DOHH2 (cell line): ENCODE results near the gene KCTD3.

Experiments used
- H3F3A ChIP-seq: fragments of 200-600 bp; sonication (generic), shearing (Covaris generic); 2 replicates; pipeline ENCODE4 v1.6.0; 2016; ENCODE audit warnings: antibody characterized with exemption, mild to moderate bottlenecking; ENCODE audit not compliant: control insufficient read depth, insufficient read depth
- H3K27ac ChIP-seq: fragments of 200-600 bp; sonication (generic); 2 replicates; pipeline ENCODE4 v1.5.1; 2014; ENCODE audit warnings: low read depth, mild to moderate bottlenecking, low read length, moderate library complexity
- H3K27me3 ChIP-seq: fragments of 200-600 bp; sonication (generic); 2 replicates; pipeline ENCODE4 v1.6.1; 2014; ENCODE audit warnings: mild to moderate bottlenecking, low read length, mixed read lengths; ENCODE audit not compliant: control insufficient read depth
- H3K36me3 ChIP-seq: fragments of 200-600 bp; sonication (generic); 2 replicates; pipeline ENCODE4 v1.6.1; 2014; ENCODE audit warnings: mild to moderate bottlenecking, low read length, moderate library complexity, mixed read lengths; ENCODE audit not compliant: control insufficient read depth
- H3K4me1 ChIP-seq: fragments of 200-600 bp; sonication (generic); 2 replicates; pipeline ENCODE4 v1.6.1; 2014; ENCODE audit warnings: mild to moderate bottlenecking, low read length, mixed read lengths; ENCODE audit not compliant: control insufficient read depth
- H3K4me2 ChIP-seq: fragments of 200-600 bp; sonication (generic); 2 replicates; pipeline ENCODE4 v1.6.0; 2014; ENCODE audit warnings: mild to moderate bottlenecking, low read length, moderate library complexity
- H3K4me3 ChIP-seq: fragments of 200-600 bp; sonication (generic); 2 replicates; pipeline ENCODE4 v1.5.1; 2014; ENCODE audit warnings: mild to moderate bottlenecking, low read length, mixed read lengths
- H3K79me2 ChIP-seq: fragments of 200-600 bp; sonication (generic); 2 replicates; pipeline ENCODE4 v1.6.1; 2014; ENCODE audit warnings: mild to moderate bottlenecking, low read length, mixed read lengths; ENCODE audit not compliant: control insufficient read depth
- H3K9me2 ChIP-seq: fragments of 200-600 bp; sonication (generic); replicated peaks from 2 replicates; pipeline ENCODE4 v1.6.1; 2014; ENCODE audit warnings: mild to moderate bottlenecking, low read length, mixed read lengths; ENCODE audit not compliant: control insufficient read depth
- H3K9me3 ChIP-seq: fragments of 200-600 bp; sonication (generic); 2 replicates; pipeline ENCODE4 v1.6.1; 2014; ENCODE audit warnings: antibody characterized with exemption, low read length, mixed read lengths; ENCODE audit not compliant: control insufficient read depth, insufficient read depth
- H4K20me1 ChIP-seq: fragments of 200-600 bp; sonication (generic); 2 replicates; pipeline ENCODE4 v1.6.0; 2014; ENCODE audit warnings: low read depth, mild to moderate bottlenecking, antibody characterized with exemption, low read length, moderate library complexity; ENCODE audit not compliant: control insufficient read depth, insufficient read depth
- CTCF ChIP-seq: fragments of 200-600 bp; sonication (generic); IDR thresholded peaks from one replicate; pipeline ENCODE4 v1.5.1; 2014; ENCODE audit warnings: antibody characterized with exemption, mild to moderate bottlenecking, low read depth, low read length; ENCODE audit not compliant: poor library complexity, severe bottlenecking
- EZH2phosphoT487 ChIP-seq: fragments of 200-600 bp; sonication (generic); IDR thresholded peaks from 2 replicates; pipeline ENCODE4 v1.6.1; 2017; ENCODE audit warnings: borderline replicate concordance, mild to moderate bottlenecking, antibody characterized with exemption, low read length, moderate library complexity, mixed read lengths

Gene KCTD3

GRCh38 chr1:215544566-215544965, 22.5 kb upstream of the KCTD3 start:
- H4K20me1 ChIP-seq, result no peaks in the 10 kb centered on the region
- no peaks in the 10 kb centered on the region for H3K79me2 ChIP-seq
- H3K9me2 ChIP-seq, result no peaks in the 10 kb centered on the region
- H3K4me3 ChIP-seq, result no peak overlapping the region
- 0 out of 2 replicates have a peak, but pooled peaks cover 5% of the 10 kb centered on the region for H3K9me3 ChIP-seq
- no peak for TF ChIP-seq EZH2phosphoT487
- no peaks in the 10 kb centered on the region; the same call in 1 of the 2 replicates for H3K27me3 ChIP-seq
- no peak overlapping the region for H3K4me2 ChIP-seq
- H3K27ac ChIP-seq, result no peak overlapping the region
- no peaks in the 10 kb centered on the region for H3F3A ChIP-seq
- no peaks in the 10 kb centered on the region for H3K36me3 ChIP-seq
- no peaks in the 10 kb centered on the region for H3K4me1 ChIP-seq

- no peaks in the 10 kb centered on the region for H3K9me2 ChIP-seq
- H3F3A ChIP-seq, result no peaks in the 10 kb centered on the region
- 0 out of 2 replicates have a peak, but pooled peaks cover 5% of the 10 kb centered on the region for H3K9me3 ChIP-seq
- no peaks in the 10 kb centered on the region for H3K36me3 ChIP-seq
- H4K20me1 ChIP-seq, result no peaks in the 10 kb centered on the region
- no peak overlapping the region for H3K4me3 ChIP-seq
- H3K27ac ChIP-seq, result no peak overlapping the region
- H3K4me2 ChIP-seq, result no peak overlapping the region
- TF ChIP-seq EZH2phosphoT487 (no peak), CTCF (no peak)
- H3K27me3 ChIP-seq, result no peaks in the 10 kb centered on the region; the same call in 1 of the 2 replicates
- H3K4me1 ChIP-seq, result no peaks in the 10 kb centered on the region
- H3K79me2 ChIP-seq, result no peaks in the 10 kb centered on the region
Observed at GRCh38 chr1:215545096-215545495, 22.0 kb upstream of the KCTD3 start.

GRCh38 chr1:215547011-215547410, 20.1 kb upstream of the KCTD3 start:
- no peak overlapping the region for H3K4me3 ChIP-seq
- H4K20me1 ChIP-seq, result no peaks in the 10 kb centered on the region
- H3K4me1 ChIP-seq, result no peaks in the 10 kb centered on the region
- TF ChIP-seq EZH2phosphoT487 (no peak), CTCF (no peak)
- no peak overlapping the region for H3K27ac ChIP-seq
- no peak overlapping the region for H3K4me2 ChIP-seq
- no peaks in the 10 kb centered on the region for H3K9me2 ChIP-seq
- no peaks in the 10 kb centered on the region for H3K79me2 ChIP-seq
- H3F3A ChIP-seq, result no peaks in the 10 kb centered on the region
- H3K9me3 ChIP-seq, result 0 out of 2 replicates have a peak, but pooled peaks cover 5% of the 10 kb centered on the region
- no peaks in the 10 kb centered on the region for H3K36me3 ChIP-seq
- H3K27me3 ChIP-seq, result no peaks in the 10 kb centered on the region; the same call in 1 of the 2 replicates

- Histone ChIP-seq H3F3A (no peaks in the 10 kb centered on the region), H4K20me1 (no peaks in the 10 kb centered on the region), H3K4me3 (no peak overlapping the region), H3K36me3 (no peaks in the 10 kb centered on the region), H3K9me2 (no peaks in the 10 kb centered on the region), H3K27ac (no peak overlapping the region), H3K27me3 (peaks cover 4% of the 10 kb centered on the region; the same call in 1 of the 2 replicates), H3K4me1 (no peaks in the 10 kb centered on the region), H3K79me2 (no peaks in the 10 kb centered on the region), H3K4me2 (no peak overlapping the region), H3K9me3 (no peaks in the 10 kb centered on the region; the same call in 1 of the 2 replicates)
- TF ChIP-seq CTCF (no peak), EZH2phosphoT487 (no peak)
Observed at GRCh38 chr1:215551806-215552205, 15.3 kb upstream of the KCTD3 start.
